Kidney (tissue), 14 donors: ENCODE measurements around the gene CELF5. TPM values are rescaled to one million over a fixed set of nuclear protein-coding genes. Genes with fewer than 3 reads are reported as not detected.
"Not testable (repeated sequence)": the region's sequence is repeated elsewhere in the genome, so short reads cannot be mapped to it uniquely, and the experiment has no call there.

Source experiments
- DNase-seq, 5 donors: peaks; one replicate each; pipeline ENCODE4 v3.0.0-alpha.2; 2013 to 2020
- FAIRE-seq: peaks from 2 replicates; lab custom pipeline; 2012; peaks lifted over from hg19 to GRCh38; lab: Jason Lieb, UNC
- H3K27ac ChIP-seq, 2 donors: one replicate each; pipeline ENCODE4 v1.7.0; 2013; ENCODE audit warnings: low read depth in 2 of 2, low read length in 2 of 2, inconsistent platforms in 1 of 2
- H3K27me3 ChIP-seq: one replicate; pipeline ENCODE4 v1.7.1; 2013; ENCODE audit warnings: low read length, inconsistent platforms; ENCODE audit not compliant: control insufficient read depth, insufficient read depth
- H3K36me3 ChIP-seq, 3 donors: one replicate each; pipeline versions ENCODE4 v1.7.0 to v1.7.1; 2013; ENCODE audit warnings: low read length in 3 of 3, control low read depth in 1 of 3, inconsistent platforms in 1 of 3; ENCODE audit not compliant: insufficient read depth in 3 of 3, control insufficient read depth in 2 of 3
- H3K4me1 ChIP-seq, 3 donors: one replicate each; pipeline versions ENCODE4 v1.7.0 to v1.7.1; 2013; ENCODE audit warnings: low read length in 3 of 3, inconsistent platforms in 1 of 3, low read depth in 1 of 3; ENCODE audit not compliant: control insufficient read depth in 2 of 3, insufficient read depth in 2 of 3
- H3K4me3 ChIP-seq, 3 donors: one replicate each; pipeline versions ENCODE4 v1.7.0 to v1.8.1; 2013; ENCODE audit warnings: low read length in 3 of 3, control low read depth in 1 of 3, inconsistent platforms in 1 of 3
- H3K9ac ChIP-seq, 3 donors: one replicate each; pipeline versions ENCODE4 v1.7.0 to v1.7.1; 2013; ENCODE audit warnings: low read length in 3 of 3, control low read depth in 1 of 3, inconsistent platforms in 1 of 3
- H3K9me3 ChIP-seq, 3 donors: one replicate each; pipeline versions ENCODE4 v1.7.0 to v1.7.1; 2013; ENCODE audit warnings: low read length in 3 of 3, control low read depth in 1 of 3, inconsistent platforms in 1 of 3; ENCODE audit not compliant: control insufficient read depth in 2 of 3, insufficient read depth in 1 of 3
- CTCF ChIP-seq: IDR thresholded peaks from 3 replicates; pipeline ENCODE4 v1.5.1; 2012; ENCODE audit warnings: mild to moderate bottlenecking, moderate library complexity, borderline replicate concordance; ENCODE audit not compliant: insufficient read depth; ENCODE audit errors: extremely low read depth
- intact Hi-C: fragments of 100-400 bp; cut with DNase I; formaldehyde crosslinking; loops from one replicate; pipeline ENCODE4 v1.11.1; 2022
- polyA plus RNA-seq: library from polyadenylated mRNA; stranded (reverse); fragments of 350-450 nt; fragmentation: Illumina TruSeq; extraction: RNeasy Lipid Tissue Mini Kit (QIAGEN cat#74804); gene quantifications from one replicate; pipeline ENCODE4 v1.2.3, GENCODE V29; 2014; ENCODE audit warnings: low read depth, low replicate concordance; ENCODE audit not compliant: insufficient read depth
- total RNA-seq: library from RNA; stranded (reverse); fragmentation: NEBNext Ultra II Directional; extraction: Animal tissue kit (Norgen Biotek cat#: 25700); gene quantifications from one replicate; pipeline ENCODE4 v1.2.1, GENCODE V29; 2021
- donor health status: control.
- donor health status: control.
- donor health status: control.
- donor health status: control.
- donor health status: control.
- donor health status: DM: yes; HTN: yes; CAD: no.
- donor health status: Normal renal cell carcinoma (clear cell type).

CELF5 gene
- total and polyA plus RNA-seq, 2 donors from 2014 or later: 0.15 to 0.38 TPM

GRCh38 chr19:3213159-3213558 lies 11.3 kb upstream of the CELF5 start:
- peak in 1 of 5 donors; percentile 34 for DNase-seq
- no peak overlapping the region for H3K9ac ChIP-seq
- H3K9me3 ChIP-seq: no peaks in the 10 kb centered on the region

DNA sequence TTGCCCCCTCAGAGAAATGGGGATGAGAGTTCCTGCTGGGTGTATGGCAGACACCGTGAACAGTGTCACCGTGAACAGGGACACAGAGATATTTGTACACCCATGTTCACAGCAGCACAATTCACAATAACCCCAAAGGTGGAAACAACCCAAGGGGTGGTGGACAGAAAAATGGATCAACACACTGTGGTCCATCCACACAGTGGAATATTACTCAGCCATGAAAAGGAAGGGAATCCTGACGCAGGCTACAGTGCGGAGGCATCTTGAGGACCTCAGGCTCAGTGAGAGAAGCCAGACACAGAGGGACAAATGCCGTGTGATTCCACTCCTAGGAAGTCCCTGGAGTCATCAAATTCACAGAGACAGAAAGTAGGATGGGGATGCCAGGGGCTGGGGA lies 7.6 kb upstream of the CELF5 start:
- Histone ChIP-seq H3K9me3 (no peaks in the 10 kb centered on the region), H3K36me3 (no peaks in the 10 kb centered on the region), H3K27me3 (no peaks in the 10 kb centered on the region), H3K4me1 (no peaks in the 10 kb centered on the region), H3K4me3 (no peak overlapping the region), H3K27ac (no peak overlapping the region), H3K9ac (no peak overlapping the region)
- no peak for DNase-seq
- TF ChIP-seq CTCF: no peak
- FAIRE-seq: no peak
- intact Hi-C loops: no loop called here

More at GRCh38 chr19:3213159-3213558, 11.3 kb upstream of the CELF5 start:
- H3K27ac ChIP-seq: no peak overlapping the region
- no peak overlapping the region for H3K4me3 ChIP-seq
- no peaks in the 10 kb centered on the region for H3K36me3 ChIP-seq
- H3K27me3 ChIP-seq: no peaks in the 10 kb centered on the region
- H3K4me1 ChIP-seq: no peaks in the 10 kb centered on the region
- intact Hi-C loops: no loop called here
- TF ChIP-seq CTCF: no peak
- FAIRE-seq: no peak

DNA sequence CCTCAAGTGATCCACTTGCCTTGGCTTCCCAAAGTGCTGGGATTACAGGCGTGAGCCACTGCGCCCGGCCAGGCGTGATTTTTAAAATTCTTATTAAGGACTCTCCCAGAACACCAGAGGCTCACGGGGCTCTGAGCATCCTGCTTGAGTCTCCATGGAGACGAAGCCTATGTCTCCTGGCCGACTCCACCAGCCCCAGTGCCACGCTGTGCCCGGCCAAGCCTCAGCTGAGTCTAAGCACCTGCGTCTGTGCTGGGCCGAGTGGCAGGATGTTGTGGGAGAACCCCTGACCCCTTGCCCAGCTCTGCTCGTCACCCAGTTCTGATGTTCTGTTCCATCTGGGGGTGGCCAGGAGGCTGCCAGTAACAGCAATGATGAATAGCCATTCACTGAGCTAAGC lies 3.9 kb upstream of the CELF5 start:
- intact Hi-C loops: no loop called here
- H3K9ac ChIP-seq: no peak overlapping the region
- H3K27me3 ChIP-seq: no peaks in the 10 kb centered on the region
- no peaks in the 10 kb centered on the region for H3K36me3 ChIP-seq
- DNase-seq (no peak), FAIRE-seq (no peak)
- no peak overlapping the region for H3K4me3 ChIP-seq
- no peak for TF ChIP-seq CTCF
- no peak overlapping the region for H3K27ac ChIP-seq
- no peaks in the 10 kb centered on the region for H3K9me3 ChIP-seq
- no peaks in the 10 kb centered on the region for H3K4me1 ChIP-seq

DNA sequence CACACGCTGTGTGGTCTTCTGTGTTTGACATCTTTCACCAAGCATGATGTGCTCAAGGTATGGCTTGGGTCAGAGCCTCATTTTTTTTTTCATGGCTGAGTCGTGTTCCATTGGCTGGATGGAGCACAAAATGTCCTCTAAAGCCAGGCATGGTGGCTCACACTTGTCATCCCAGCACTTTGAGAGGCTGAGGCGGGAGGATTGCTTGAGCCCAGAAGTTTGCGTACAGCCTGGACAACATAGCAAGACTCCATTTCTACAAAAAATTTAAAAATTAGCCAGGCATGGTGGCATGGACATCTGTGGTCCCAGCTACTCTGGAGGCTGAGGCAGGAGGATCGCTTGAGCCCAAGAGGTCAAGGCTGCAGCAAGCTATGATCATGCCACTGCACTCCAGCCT lies 2.9 kb upstream of the CELF5 start:
- H3K9me3 ChIP-seq, H3K36me3 ChIP-seq, DNase-seq, FAIRE-seq, H3K4me3 ChIP-seq, intact Hi-C loops, H3K27me3 ChIP-seq, H3K4me1 ChIP-seq, H3K27ac ChIP-seq, H3K9ac ChIP-seq: not testable (repeated sequence)
